CD14-positive monocyte (primary cell): ENCODE data around the gene RNF220. TPM values are rescaled to one million over a fixed set of nuclear protein-coding genes. Genes with fewer than 3 reads are reported as not detected.

ENCODE experiments used
- DNase-seq, 3 donors: peaks; one replicate each; pipeline ENCODE4 v3.0.0-alpha.2; 2011 to 2022
- H2AFZ ChIP-seq: 2 replicates; pipeline ENCODE4 v1.6.0; 2012; ENCODE audit warnings: mild to moderate bottlenecking, low read depth, low read length, inconsistent platforms; ENCODE audit not compliant: insufficient read depth, poor library complexity, severe bottlenecking
- H3K27ac ChIP-seq, 2 donors: 1 replicate in 1 of 2; 2 replicates in 1 of 2; pipeline ENCODE4 v1.5.1; 2012 to 2013; ENCODE audit warnings: low read length in 2 of 2, control low read depth in 1 of 2, inconsistent platforms in 1 of 2, low read depth in 1 of 2, mild to moderate bottlenecking in 1 of 2
- H3K27me3 ChIP-seq, 2 donors: one replicate each; pipeline versions ENCODE4 v1.6.0 to v1.6.1; 2011 to 2013; ENCODE audit warnings: low read length in 2 of 2; ENCODE audit not compliant: control insufficient read depth in 2 of 2, insufficient read depth in 2 of 2
- H3K36me3 ChIP-seq, 2 donors: replicated peaks in 1 of 2; 1 replicate in 1 of 2; 2 replicates in 1 of 2; pipeline versions ENCODE4 v1.5.1 to v1.6.1; 2012 to 2013; ENCODE audit warnings: low read length in 2 of 2, control low read depth in 1 of 2, inconsistent platforms in 1 of 2, mild to moderate bottlenecking in 1 of 2; ENCODE audit not compliant: insufficient read depth in 2 of 2, control insufficient read depth in 1 of 2
- H3K4me1 ChIP-seq, 2 donors: 1 replicate in 1 of 2; 2 replicates in 1 of 2; pipeline versions ENCODE4 v1.5.1 to v1.6.1; 2012 to 2013; ENCODE audit warnings: low read length in 2 of 2, control low read depth in 1 of 2, inconsistent platforms in 1 of 2, mild to moderate bottlenecking in 1 of 2, moderate library complexity in 1 of 2; ENCODE audit not compliant: insufficient read depth in 2 of 2, control insufficient read depth in 1 of 2
- H3K4me2 ChIP-seq: replicated peaks from 2 replicates; pipeline ENCODE3; 2012; ENCODE audit warnings: low read length, moderate library complexity, mild to moderate bottlenecking; ENCODE audit not compliant: poor library complexity, severe bottlenecking; ENCODE audit errors: extremely low read depth
- H3K4me3 ChIP-seq, 3 experiments: fragments of 200-600 bp in 1 of 3; sonication (generic) in 1 of 3; replicated peaks in 1 of 3; 1 replicate in 2 of 3; 2 replicates in 1 of 3; pipeline ENCODE4 v1.5.1; 2011 to 2013; ENCODE audit warnings: low read length in 3 of 3, mild to moderate bottlenecking in 3 of 3, control low read depth in 2 of 3, low read depth in 2 of 3, inconsistent platforms in 1 of 3, moderate library complexity in 1 of 3
- H3K79me2 ChIP-seq: 2 replicates; pipeline ENCODE4 v1.6.0; 2012; ENCODE audit warnings: mild to moderate bottlenecking, control low read depth, inconsistent platforms, low read length, moderate library complexity; ENCODE audit not compliant: insufficient read depth
- H3K9ac ChIP-seq: 2 replicates; pipeline ENCODE4 v1.6.0; 2017; ENCODE audit warnings: low read length, mild to moderate bottlenecking; ENCODE audit not compliant: insufficient read depth, poor library complexity, severe bottlenecking
- H3K9me3 ChIP-seq, 2 donors: replicated peaks in 1 of 2; 1 replicate in 1 of 2; 2 replicates in 1 of 2; pipeline versions ENCODE4 v1.5.1 to v1.6.1; 2012 to 2013; ENCODE audit warnings: low read length in 2 of 2, control low read depth in 1 of 2; ENCODE audit not compliant: control insufficient read depth in 1 of 2, insufficient read depth in 1 of 2
- H4K20me1 ChIP-seq: 2 replicates; pipeline ENCODE4 v1.6.0; 2012; ENCODE audit warnings: mild to moderate bottlenecking, low read length, control low read depth, moderate library complexity; ENCODE audit not compliant: insufficient read depth
- H3K27ac Mint-ChIP-seq, 7 donors: one replicate each; pipeline ENCODE4 v1.8.0; 2020; ENCODE audit warnings: mild to moderate bottlenecking in 7 of 7, mixed read lengths in 7 of 7, moderate library complexity in 6 of 7, inconsistent platforms in 2 of 7
- H3K27me3 Mint-ChIP-seq, 3 donors: one replicate each; pipeline ENCODE4 v1.8.0; 2021 to 2022; ENCODE audit warnings: low read depth in 3 of 3, mild to moderate bottlenecking in 3 of 3, mixed read lengths in 3 of 3, moderate library complexity in 3 of 3, inconsistent platforms in 1 of 3
- H3K36me3 Mint-ChIP-seq, 2 donors: one replicate each; pipeline ENCODE4 v1.8.0; 2020; ENCODE audit warnings: mixed read lengths in 2 of 2, inconsistent platforms in 1 of 2, mild to moderate bottlenecking in 1 of 2
- H3K4me1 Mint-ChIP-seq: one replicate; pipeline ENCODE4 v1.8.0; 2020; ENCODE audit warnings: mild to moderate bottlenecking, mixed read lengths
- H3K4me3 Mint-ChIP-seq, 2 donors: one replicate each; pipeline ENCODE4 v1.8.0; 2020; ENCODE audit warnings: mild to moderate bottlenecking in 2 of 2, mixed read lengths in 2 of 2, moderate library complexity in 1 of 2
- H3K9me3 Mint-ChIP-seq, 7 donors: one replicate each; pipeline ENCODE4 v1.8.0; 2020 to 2022; ENCODE audit warnings: mixed read lengths in 7 of 7, mild to moderate bottlenecking in 6 of 7, moderate library complexity in 6 of 7, inconsistent platforms in 2 of 7
- WGBS: methylation state at CpG from one replicate; pipeline ENCODE4 v1.1.5; 2013; ENCODE audit warnings: missing lambda C conversion rate; ENCODE audit not compliant: insufficient coverage; 5-methylcytosine and 5-hydroxymethylcytosine counted together
- intact Hi-C, 2 donors: fragments of 100-400 bp; cut with micrococcal nuclease; formaldehyde crosslinking; loops; one replicate each; pipeline versions ENCODE4 v1.15.0 to v1.15.1; 2023
- polyA plus RNA-seq, 3 donors: library from polyadenylated mRNA; depleted of rRNA in 1 of 3; unstranded in 2 of 3; stranded (reverse) in 1 of 3; fragments of 300-500 nt in 2 of 3; fragments of >200 nt in 1 of 3; fragmentation: Illumina TruSeq in 2 of 3; gene quantifications; 1 replicate in 2 of 3; 2 replicates in 1 of 3; pipeline ENCODE4 v1.2.3, GENCODE V29; 2012 to 2021
- TF ChIP-seq, protein P1 (sequence below): fragments of 200-600 bp; IDR thresholded peaks from one replicate; pipeline ENCODE4 v1.8.0; 2022; ENCODE audit warnings: antibody characterized with exemption, mild to moderate bottlenecking

RNF220 gene
- polyA plus RNA-seq, 3 donors: 39.4 to 133 (median 49.4) TPM

DNA sequence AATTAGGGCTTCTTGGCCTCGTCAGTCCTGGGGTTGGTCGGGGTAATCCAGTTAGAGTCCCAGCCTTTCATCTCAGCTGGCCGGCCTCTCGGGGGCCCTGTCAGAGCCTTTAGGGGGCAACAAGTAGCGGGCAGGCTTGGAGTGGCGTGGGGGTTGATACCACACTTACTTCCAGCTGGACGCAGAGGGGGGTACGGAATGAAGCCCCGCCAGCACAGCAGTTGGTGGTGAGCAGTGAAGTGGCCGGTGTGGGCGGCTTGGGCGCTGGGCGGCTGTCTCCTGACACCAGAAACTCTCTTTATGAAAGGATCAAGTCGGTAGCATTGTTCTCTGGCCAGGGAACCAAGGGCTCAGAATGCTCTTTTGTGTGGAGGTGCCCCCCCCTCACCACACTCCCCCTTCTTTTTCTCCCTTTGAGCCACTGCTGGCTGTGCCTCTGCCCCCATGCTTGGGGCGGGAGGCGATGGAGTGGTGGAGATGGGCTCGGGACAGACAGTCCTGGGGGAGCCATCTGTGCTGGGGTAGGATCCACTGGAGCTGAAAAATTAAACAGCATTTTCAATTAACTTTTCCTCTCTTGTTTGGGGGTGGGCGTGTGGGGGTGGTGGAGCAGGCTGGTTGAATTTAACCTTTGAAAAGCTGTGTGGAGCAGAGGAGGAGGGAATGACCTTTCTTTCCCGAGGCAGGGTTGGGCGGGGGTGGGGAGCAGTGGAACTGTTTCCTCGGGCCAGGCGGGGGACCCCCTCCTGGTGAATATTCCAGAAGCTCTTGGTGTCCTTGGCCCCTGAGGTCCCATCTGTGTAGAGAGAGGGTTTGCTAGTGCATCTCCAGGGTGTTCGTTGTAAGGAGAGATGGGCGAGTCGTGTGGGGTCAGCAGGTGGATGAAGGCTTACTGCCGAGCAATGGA, 102.7 kb downstream of the RNF220 start:
- intact Hi-C loops: no loop called here
- Mint-ChIP-seq H3K27ac (no peak overlapping the region), H3K4me1 (peaks cover 26% of the 10 kb centered on the region), H3K27me3 (peaks cover 0 to 7% (median 0%) of the 10 kb centered on the region in 3 donors), H3K9me3 (peaks cover 0 to 2% (median 0%) of the 10 kb centered on the region in 7 donors), H3K4me3 (no peak overlapping the region), H3K36me3 (no peaks in the 10 kb centered on the region)
- H3K27ac ChIP-seq: no peak overlapping the region
- TF ChIP-seq, protein P1, sequence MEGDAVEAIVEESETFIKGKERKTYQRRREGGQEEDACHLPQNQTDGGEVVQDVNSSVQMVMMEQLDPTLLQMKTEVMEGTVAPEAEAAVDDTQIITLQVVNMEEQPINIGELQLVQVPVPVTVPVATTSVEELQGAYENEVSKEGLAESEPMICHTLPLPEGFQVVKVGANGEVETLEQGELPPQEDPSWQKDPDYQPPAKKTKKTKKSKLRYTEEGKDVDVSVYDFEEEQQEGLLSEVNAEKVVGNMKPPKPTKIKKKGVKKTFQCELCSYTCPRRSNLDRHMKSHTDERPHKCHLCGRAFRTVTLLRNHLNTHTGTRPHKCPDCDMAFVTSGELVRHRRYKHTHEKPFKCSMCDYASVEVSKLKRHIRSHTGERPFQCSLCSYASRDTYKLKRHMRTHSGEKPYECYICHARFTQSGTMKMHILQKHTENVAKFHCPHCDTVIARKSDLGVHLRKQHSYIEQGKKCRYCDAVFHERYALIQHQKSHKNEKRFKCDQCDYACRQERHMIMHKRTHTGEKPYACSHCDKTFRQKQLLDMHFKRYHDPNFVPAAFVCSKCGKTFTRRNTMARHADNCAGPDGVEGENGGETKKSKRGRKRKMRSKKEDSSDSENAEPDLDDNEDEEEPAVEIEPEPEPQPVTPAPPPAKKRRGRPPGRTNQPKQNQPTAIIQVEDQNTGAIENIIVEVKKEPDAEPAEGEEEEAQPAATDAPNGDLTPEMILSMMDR: no peak
- no peak overlapping the region for H2AFZ ChIP-seq
- H3K9ac ChIP-seq: no peak overlapping the region
- H3K36me3 ChIP-seq: no peaks in the 10 kb centered on the region
- H4K20me1 ChIP-seq: no peaks in the 10 kb centered on the region
- no peaks in the 10 kb centered on the region for H3K79me2 ChIP-seq
- H3K4me1 ChIP-seq: peaks cover 8 to 10% of the 10 kb centered on the region in 2 donors
- no peak for DNase-seq
- H3K4me3 ChIP-seq: no peak overlapping the region
- 83% methylated on average over 8 of the region's 26 CpGs for WGBS
- no peak overlapping the region for H3K4me2 ChIP-seq
- no peaks in the 10 kb centered on the region for H3K9me3 ChIP-seq
- no peaks in the 10 kb centered on the region for H3K27me3 ChIP-seq

DNA sequence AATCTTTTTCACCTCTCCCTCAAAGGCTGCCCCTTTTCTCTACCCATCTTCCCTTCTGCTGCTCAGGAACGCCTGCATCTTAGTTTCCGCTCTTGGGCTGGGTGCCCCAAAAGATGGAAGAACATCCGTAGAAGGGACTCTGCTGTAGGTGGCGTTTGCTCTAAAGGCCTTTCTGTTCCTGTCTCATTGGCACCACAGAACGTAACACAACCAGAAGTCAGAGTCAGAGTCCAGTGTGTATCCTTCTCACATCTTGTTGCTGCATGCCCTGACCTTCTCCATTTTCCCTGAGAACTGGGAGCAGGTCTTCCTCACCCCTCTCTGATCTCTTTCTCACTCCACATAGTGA, 103.3 kb downstream of the RNF220 start:
- H4K20me1 ChIP-seq: no peaks in the 10 kb centered on the region
- WGBS: 98% methylated on average over 5 of the region's 5 CpGs
- no peak overlapping the region for H3K4me2 ChIP-seq
- DNase-seq: no peak
- no peaks in the 10 kb centered on the region for H3K9me3 ChIP-seq
- H3K79me2 ChIP-seq: no peaks in the 10 kb centered on the region
- TF ChIP-seq, protein P1: no peak
- H3K27ac Mint-ChIP-seq: no peak overlapping the region
- no peaks in the 10 kb centered on the region for H3K36me3 ChIP-seq
- no peaks in the 10 kb centered on the region for H3K36me3 Mint-ChIP-seq
- H2AFZ ChIP-seq: no peak overlapping the region
- H3K9ac ChIP-seq: no peak overlapping the region
- H3K4me1 Mint-ChIP-seq: peaks cover 23% of the 10 kb centered on the region
- no peak overlapping the region for H3K27ac ChIP-seq
- no peak overlapping the region for H3K4me3 Mint-ChIP-seq
- no peak overlapping the region for H3K4me3 ChIP-seq
- intact Hi-C loops: no loop called here
- peaks cover 0 to 7% (median 0%) of the 10 kb centered on the region in 3 donors for H3K27me3 Mint-ChIP-seq
- peaks cover 0 to 2% (median 0%) of the 10 kb centered on the region in 7 donors for H3K9me3 Mint-ChIP-seq
- H3K4me1 ChIP-seq: peaks cover 8 to 10% of the 10 kb centered on the region in 2 donors
- no peaks in the 10 kb centered on the region for H3K27me3 ChIP-seq
